Peyer's patch (tissue), 4 donors: Measurements from ENCODE around the gene EFNA5. TPM values are rescaled to one million over a fixed set of nuclear protein-coding genes. Genes with fewer than 3 reads are reported as not detected.

Experiments
- DNase-seq, 3 donors: peaks; one replicate each; pipeline ENCODE4 v3.0.0-alpha.2; 2017 to 2019
- H3K27ac ChIP-seq, 4 donors: fragments of 200-600 bp; sonication (generic); one replicate each; pipeline ENCODE4 v1.5.1; 2016 to 2019
- H3K27me3 ChIP-seq, 2 donors: fragments of 200-600 bp; sonication (generic); one replicate each; pipeline ENCODE4 v1.5.1; 2019
- H3K36me3 ChIP-seq, 3 donors: fragments of 200-600 bp; sonication (generic); one replicate each; pipeline ENCODE4 v1.5.1; 2016 to 2019
- H3K4me1 ChIP-seq, 4 donors: fragments of 200-600 bp; sonication (generic); one replicate each; pipeline ENCODE4 v1.5.1; 2016 to 2019
- H3K4me3 ChIP-seq, 4 donors: fragments of 200-600 bp; sonication (generic); 1 replicate in 3 of 4; 2 replicates in 1 of 4; pipeline ENCODE4 v1.5.1; 2016 to 2019; ENCODE audit warnings: mild to moderate bottlenecking in 1 of 4
- H3K9me3 ChIP-seq, 4 donors: fragments of 200-600 bp; sonication (generic); one replicate each; pipeline ENCODE4 v1.5.1; 2016 to 2019; ENCODE audit warnings: mild to moderate bottlenecking in 1 of 4
- CTCF ChIP-seq, 6 experiments: fragments of 450-650 bp in 4 of 6; fragments of 200-600 bp in 2 of 6; sonication (generic) in 1 of 6; IDR thresholded peaks; one replicate each; pipeline ENCODE4 v1.5.1; 2017 to 2019; ENCODE audit warnings: antibody characterized with exemption in 6 of 6, mild to moderate bottlenecking in 3 of 6, moderate library complexity in 1 of 6
- POLR2A ChIP-seq, 2 donors: fragments of 450-650 bp; IDR thresholded peaks; one replicate each; pipeline ENCODE4 v1.5.1; 2017; ENCODE audit warnings: antibody characterized with exemption in 2 of 2, mild to moderate bottlenecking in 2 of 2, moderate library complexity in 2 of 2
- total RNA-seq, 4 donors: library from RNA; depleted of rRNA; stranded (reverse); fragments of >200 nt; gene quantifications; one replicate each; pipeline ENCODE4 v1.1.0, GENCODE V29; 2016

The EFNA5 gene
- total RNA-seq, 4 donors from 2014 or later, result 1.1 to 27.5 (median 1.1) TPM; not detected in 1

DNA sequence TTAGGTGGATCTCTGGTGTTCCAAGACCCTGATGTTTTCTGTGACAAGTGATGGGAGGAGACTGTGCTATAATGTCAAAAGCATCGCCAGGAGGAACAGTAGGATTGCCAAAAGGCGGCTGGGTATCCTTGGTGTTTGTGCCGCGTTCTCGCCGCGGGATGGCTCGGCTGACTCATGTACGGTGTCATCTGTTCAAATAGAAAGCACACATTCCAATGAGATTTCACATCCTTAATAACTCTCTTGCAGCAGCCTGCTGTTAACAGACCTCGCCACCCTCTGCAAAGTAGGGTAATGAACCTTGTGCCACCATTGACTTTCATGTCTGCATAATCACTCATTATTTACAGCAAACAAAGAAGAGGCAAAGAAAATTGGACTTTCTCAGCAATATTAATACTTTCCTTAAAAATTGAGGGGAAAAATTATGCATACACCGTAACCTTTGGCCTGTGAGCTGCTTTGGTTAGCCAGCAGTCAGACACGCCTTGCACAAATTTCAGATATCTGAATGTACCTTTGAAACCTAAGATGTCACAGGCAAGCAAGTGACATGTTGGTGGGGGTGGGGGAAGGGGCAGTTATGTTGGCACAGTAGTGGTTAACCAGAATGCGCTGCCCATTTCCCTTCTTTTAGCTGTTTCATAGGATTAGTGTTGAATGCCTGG is 289.4 kb downstream of the EFNA5 start:
- TF ChIP-seq POLR2A (IDR thresholded peaks at IDR 0.05), result no peak
- no peak for TF ChIP-seq CTCF (IDR thresholded peaks at IDR 0.05)
- Histone ChIP-seq H3K36me3 (no peaks in the 10 kb centered on the region), H3K4me3 (no peak overlapping the region), H3K27me3 (no peaks in the 10 kb centered on the region), H3K4me1 (peaks cover 0 to 6% (median 0%) of the 10 kb centered on the region in 4 donors), H3K27ac (no peak overlapping the region), H3K9me3 (no peaks in the 10 kb centered on the region)
- no peak for DNase-seq

- Histone ChIP-seq H3K36me3 (no peaks in the 10 kb centered on the region), H3K9me3 (no peaks in the 10 kb centered on the region), H3K27ac (no peak overlapping the region), H3K27me3 (no peaks in the 10 kb centered on the region), H3K4me3 (no peak overlapping the region), H3K4me1 (peaks cover 0 to 6% (median 0%) of the 10 kb centered on the region in 4 donors)
- TF ChIP-seq CTCF (IDR thresholded peaks at IDR 0.05), result no peak
- TF ChIP-seq POLR2A (IDR thresholded peaks at IDR 0.05), result no peak
- no peak for DNase-seq
Observed at GRCh38 chr5:107380654-107381053, 290.1 kb downstream of the EFNA5 start.

- no peaks in the 10 kb centered on the region for H3K9me3 ChIP-seq
Observed at GRCh38 chr5:107378218-107378899, 292.4 kb downstream of the EFNA5 start.

GRCh38 chr5:107377277-107377609 is 293.5 kb downstream of the EFNA5 start:
- no peak for DNase-seq
- Histone ChIP-seq H3K9me3 (no peaks in the 10 kb centered on the region), H3K27ac (no peak overlapping the region), H3K4me1 (peaks cover 0 to 6% (median 0%) of the 10 kb centered on the region in 4 donors), H3K36me3 (no peaks in the 10 kb centered on the region), H3K27me3 (no peaks in the 10 kb centered on the region), H3K4me3 (no peak overlapping the region)
- TF ChIP-seq CTCF (IDR thresholded peaks at IDR 0.05) (no peak), POLR2A (IDR thresholded peaks at IDR 0.05) (no peak)

More at GRCh38 chr5:107378218-107378899, 292.4 kb downstream of the EFNA5 start:
- Histone ChIP-seq H3K4me1 (peaks cover 0 to 6% (median 0%) of the 10 kb centered on the region in 4 donors), H3K36me3 (no peaks in the 10 kb centered on the region), H3K27ac (no peak overlapping the region), H3K4me3 (no peak overlapping the region), H3K27me3 (no peaks in the 10 kb centered on the region)
- TF ChIP-seq CTCF (IDR thresholded peaks at IDR 0.05), result no peak
- DNase-seq, result peak in 1 of 3 donors; percentile 63

DNA sequence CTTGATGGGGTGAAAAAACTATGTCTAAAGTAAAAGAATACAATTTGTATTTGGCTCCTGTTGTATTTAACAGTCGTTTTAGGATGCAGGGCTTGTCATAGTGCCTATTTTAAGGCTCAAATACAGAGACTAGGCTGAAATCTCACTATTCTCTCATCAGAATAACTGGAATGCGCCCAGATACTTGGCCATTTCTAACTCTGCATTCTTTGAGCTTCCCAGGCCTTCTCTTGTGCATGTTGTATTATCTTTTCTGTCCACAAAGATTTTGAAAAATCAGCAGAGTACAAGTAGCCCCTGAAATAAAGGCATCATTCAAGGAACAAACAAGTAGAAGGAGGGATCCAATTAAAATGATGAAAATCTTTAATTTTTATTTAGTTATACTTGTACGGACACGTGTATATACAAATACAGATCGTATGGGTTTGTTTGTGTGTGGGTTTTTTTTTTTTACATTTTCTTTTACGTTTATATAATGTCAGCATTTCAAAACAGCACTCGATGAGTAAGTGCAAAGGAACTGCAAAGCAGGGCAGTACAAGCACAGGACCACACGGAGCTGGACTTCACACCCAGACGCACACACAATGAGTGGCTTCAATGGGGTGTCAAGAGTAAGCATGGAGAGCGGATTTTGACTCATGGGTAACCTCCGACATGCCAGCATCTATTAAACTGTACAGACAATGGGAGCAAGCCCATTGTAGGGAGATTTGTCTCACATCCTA is 294.0 kb downstream of the EFNA5 start:
- Histone ChIP-seq H3K9me3 (no peaks in the 10 kb centered on the region), H3K27ac (no peak overlapping the region), H3K4me1 (peaks cover 0 to 6% (median 0%) of the 10 kb centered on the region in 4 donors), H3K4me3 (no peak overlapping the region), H3K36me3 (no peaks in the 10 kb centered on the region), H3K27me3 (no peaks in the 10 kb centered on the region)
- no peak for DNase-seq
- no peak for TF ChIP-seq POLR2A (IDR thresholded peaks at IDR 0.05)
- no peak for TF ChIP-seq CTCF (IDR thresholded peaks at IDR 0.05)
